Endothelial cell of umbilical vein (primary cell): Measurements from ENCODE around the gene APOB. TPM values are rescaled to one million over a fixed set of nuclear protein-coding genes. Genes with fewer than 3 reads are reported as not detected.

ENCODE experiments used
- BruUV-seq: library from RNA; stranded (reverse); fragments of 400-500 nt; replicated peaks from 2 replicates; lab custom pipeline; 2021; lab: Mats Ljungman, UMichigan
- CTCF ChIA-PET: fragments of 300-600, 350-600 bp; sonication (Branson Sonifier 250); formaldehyde crosslinking; loops from one replicate; lab custom pipeline; 2021; ENCODE audit warnings: antibody characterized with exemption, inconsistent platforms; lab: Charles Lee
- POLR2A ChIA-PET: fragments of 300-600, 350-600 bp; sonication (Branson Sonifier 250); formaldehyde crosslinking; loops from one replicate; lab custom pipeline; 2021; ENCODE audit warnings: antibody characterized with exemption, inconsistent platforms; lab: Charles Lee
- DNase-seq: peaks from one replicate; pipeline ENCODE4 v3.0.0-alpha.2; 2011; ENCODE audit warnings: low read depth, low spot score
- FAIRE-seq: peaks from 2 replicates; lab custom pipeline; 2011; peaks lifted over from hg19 to GRCh38; lab: Jason Lieb, UNC
- H2AFZ ChIP-seq: 2 replicates; pipeline ENCODE4 v1.6.0; 2012; ENCODE audit warnings: low read depth, low read length, control low read depth, inconsistent platforms
- H3K27ac ChIP-seq: 2 replicates; pipeline ENCODE4 v1.5.1; 2011; ENCODE audit warnings: low read depth, mild to moderate bottlenecking, control low read depth, low read length, moderate library complexity; ENCODE audit not compliant: insufficient read depth
- H3K27me3 ChIP-seq, 2 experiments: 2 replicates each; pipeline versions ENCODE4 v1.6.0 to v1.6.1; 2011; ENCODE audit warnings: low read length in 2 of 2, mixed read lengths in 1 of 2; ENCODE audit not compliant: control insufficient read depth in 2 of 2, insufficient read depth in 2 of 2
- H3K36me3 ChIP-seq, 2 experiments: 2 replicates in 1 of 2; 3 replicates in 1 of 2; pipeline ENCODE4 v1.5.1; 2011; ENCODE audit warnings: low read length in 2 of 2, mild to moderate bottlenecking in 1 of 2, moderate library complexity in 1 of 2; ENCODE audit not compliant: control insufficient read depth in 2 of 2, insufficient read depth in 2 of 2; ENCODE audit errors: extremely low read depth in 1 of 2
- H3K4me1 ChIP-seq: 3 replicates; pipeline ENCODE4 v1.5.1; 2011; ENCODE audit warnings: mild to moderate bottlenecking, low read length; ENCODE audit not compliant: control insufficient read depth, insufficient read depth; ENCODE audit errors: extremely low read depth
- H3K4me2 ChIP-seq: 2 replicates; pipeline ENCODE4 v1.6.1; 2011; ENCODE audit warnings: low read length, control low read depth, mixed read lengths; ENCODE audit not compliant: insufficient read depth
- H3K4me3 ChIP-seq, 3 experiments: fragments of 200-600 bp in 1 of 3; sonication (generic), shearing (Covaris generic) in 1 of 3; replicated peaks in 1 of 3; 2 replicates each; pipeline ENCODE4 v1.5.1; 2011 to 2016; ENCODE audit warnings: control low read depth in 3 of 3, low read length in 3 of 3, mild to moderate bottlenecking in 2 of 3, inconsistent platforms in 1 of 3, low read depth in 1 of 3, moderate library complexity in 1 of 3; ENCODE audit not compliant: insufficient read depth in 1 of 3
- H3K79me2 ChIP-seq: 2 replicates; pipeline ENCODE4 v1.6.0; 2012; ENCODE audit warnings: low read length, inconsistent platforms; ENCODE audit not compliant: control insufficient read depth, insufficient read depth
- H3K9ac ChIP-seq: replicated peaks from 2 replicates; pipeline ENCODE3; 2011; ENCODE audit warnings: low read length, control low read depth; ENCODE audit not compliant: insufficient read depth; ENCODE audit errors: extremely low read depth
- H3K9me1 ChIP-seq: replicated peaks from 3 replicates; pipeline ENCODE4 v1.6.0; 2011; ENCODE audit warnings: mild to moderate bottlenecking, low read length; ENCODE audit not compliant: control insufficient read depth, insufficient read depth; ENCODE audit errors: extremely low read depth
- H3K9me3 ChIP-seq: replicated peaks from 2 replicates; pipeline ENCODE4 v1.5.1; 2012; ENCODE audit warnings: low read length, inconsistent platforms; ENCODE audit not compliant: control insufficient read depth, insufficient read depth
- H4K20me1 ChIP-seq: replicated peaks from 2 replicates; pipeline ENCODE3; 2011; ENCODE audit warnings: mild to moderate bottlenecking, low read length; ENCODE audit not compliant: control insufficient read depth, insufficient read depth; ENCODE audit errors: extremely low read depth
- EZH2 ChIP-seq: IDR thresholded peaks from 2 replicates; pipeline ENCODE4 v1.6.1; 2012; ENCODE audit warnings: borderline replicate concordance, low read depth, mild to moderate bottlenecking, moderate library complexity, low read length, inconsistent platforms; ENCODE audit not compliant: severe bottlenecking
- FOS ChIP-seq: IDR thresholded peaks from 2 replicates; pipeline ENCODE4 v1.6.1; 2011; ENCODE audit warnings: mild to moderate bottlenecking, low read length, moderate library complexity, borderline replicate concordance; ENCODE audit not compliant: insufficient read depth
- GATA2 ChIP-seq: IDR thresholded peaks from 2 replicates; pipeline ENCODE4 v1.7.0; 2011; ENCODE audit warnings: low read depth, mild to moderate bottlenecking, moderate library complexity, mixed read lengths, low read length; ENCODE audit not compliant: insufficient read length, insufficient read depth
- JUN ChIP-seq: IDR thresholded peaks from 2 replicates; pipeline ENCODE4 v1.6.1; 2011; ENCODE audit warnings: borderline replicate concordance, low read depth; ENCODE audit not compliant: insufficient read length, insufficient read depth
- MYC ChIP-seq: IDR thresholded peaks from one replicate; pipeline ENCODE4 v1.6.1; 2011; ENCODE audit warnings: mild to moderate bottlenecking, low read depth, low read length
- POLR2A ChIP-seq: IDR thresholded peaks from 2 replicates; pipeline ENCODE4 v1.6.1; 2012; ENCODE audit warnings: low read depth, mild to moderate bottlenecking, control low read depth, low read length
- POLR2AphosphoS5 ChIP-seq: IDR thresholded peaks from 2 replicates; pipeline ENCODE4 v1.6.1; 2012; ENCODE audit warnings: low read depth, mild to moderate bottlenecking, control low read depth, low read length, moderate library complexity; ENCODE audit not compliant: insufficient read depth
- dilution Hi-C: fragments of 300-500 bp; cut with MboI; formaldehyde crosslinking; loops from one replicate; pipeline ENCODE4 v1.15.0; 2019; ENCODE audit warnings: low sequenced_read_pairs; ENCODE audit not compliant: extremely low pct_ligation_motif_present
- intact Hi-C: fragments of 100-400 bp; cut with micrococcal nuclease; formaldehyde crosslinking; loops from one replicate; pipeline ENCODE4 v1.10.0; 2022
- polyA plus RNA-seq, 4 experiments: library from polyadenylated mRNA; depleted of rRNA in 3 of 4; stranded (reverse) in 3 of 4; unstranded in 1 of 4; fragments of >200 nt; gene quantifications; 2 replicates each; pipeline versions ENCODE4 v1.2.1 to v1.2.3, GENCODE V29; 2011 to 2012; ENCODE audit warnings: missing spikeins in 1 of 4
- total RNA-seq: library from RNA; stranded (reverse); gene quantifications from 2 replicates; pipeline ENCODE4 v1.2.3, GENCODE V29; 2021
- TF ChIP-seq, protein P1 (sequence below): IDR thresholded peaks from 2 replicates; pipeline ENCODE4 v1.6.1; 2011; ENCODE audit not compliant: insufficient read depth, insufficient read length
- TF ChIP-seq, protein P2 (sequence below), 2 donors: IDR thresholded peaks; 1 replicate in 1 of 2; 2 replicates in 1 of 2; pipeline ENCODE4 v1.5.1; 2011; ENCODE audit warnings: low read length in 2 of 2, mild to moderate bottlenecking in 2 of 2, moderate library complexity in 2 of 2, control low read depth in 1 of 2, inconsistent platforms in 1 of 2, low read depth in 1 of 2; ENCODE audit not compliant: insufficient read depth in 1 of 2; ENCODE audit errors: extremely low read depth in 1 of 2

Gene APOB
- total and polyA plus RNA-seq, 2 donors (not counting 3 experiments of a cell fraction or from before 2014, with no cell fraction given), result 0.07 to 0.09 TPM

- Histone ChIP-seq H4K20me1 (no peaks in the 10 kb centered on the region), H3K4me3 (no peak overlapping the region), H3K9me3 (no peaks in the 10 kb centered on the region), H3K4me2 (no peak overlapping the region), H3K4me1 (no peaks in the 10 kb centered on the region), H3K27me3 (no peaks in the 10 kb centered on the region), H3K36me3 (no peaks in the 10 kb centered on the region), H3K9me1 (no peaks in the 10 kb centered on the region), H3K79me2 (no peaks in the 10 kb centered on the region), H3K27ac (no peak overlapping the region), H3K9ac (no peak overlapping the region), H2AFZ (no peak overlapping the region)
- ChIA-PET POLR2A (no interaction called here), CTCF (no interaction called here)
- no peak for FAIRE-seq
- no peak for DNase-seq
- dilution Hi-C loops, result no loop called here
- intact Hi-C loops, result no loop called here
- no TSS peak for BruUV-seq
- TF ChIP-seq, protein P1, sequence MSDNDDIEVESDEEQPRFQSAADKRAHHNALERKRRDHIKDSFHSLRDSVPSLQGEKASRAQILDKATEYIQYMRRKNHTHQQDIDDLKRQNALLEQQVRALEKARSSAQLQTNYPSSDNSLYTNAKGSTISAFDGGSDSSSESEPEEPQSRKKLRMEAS, result no peak
- TF ChIP-seq JUN (no peak), POLR2A (no peak), GATA2 (no peak), EZH2 (no peak), MYC (no peak), FOS (no peak), POLR2AphosphoS5 (no peak)
- TF ChIP-seq, protein P2, sequence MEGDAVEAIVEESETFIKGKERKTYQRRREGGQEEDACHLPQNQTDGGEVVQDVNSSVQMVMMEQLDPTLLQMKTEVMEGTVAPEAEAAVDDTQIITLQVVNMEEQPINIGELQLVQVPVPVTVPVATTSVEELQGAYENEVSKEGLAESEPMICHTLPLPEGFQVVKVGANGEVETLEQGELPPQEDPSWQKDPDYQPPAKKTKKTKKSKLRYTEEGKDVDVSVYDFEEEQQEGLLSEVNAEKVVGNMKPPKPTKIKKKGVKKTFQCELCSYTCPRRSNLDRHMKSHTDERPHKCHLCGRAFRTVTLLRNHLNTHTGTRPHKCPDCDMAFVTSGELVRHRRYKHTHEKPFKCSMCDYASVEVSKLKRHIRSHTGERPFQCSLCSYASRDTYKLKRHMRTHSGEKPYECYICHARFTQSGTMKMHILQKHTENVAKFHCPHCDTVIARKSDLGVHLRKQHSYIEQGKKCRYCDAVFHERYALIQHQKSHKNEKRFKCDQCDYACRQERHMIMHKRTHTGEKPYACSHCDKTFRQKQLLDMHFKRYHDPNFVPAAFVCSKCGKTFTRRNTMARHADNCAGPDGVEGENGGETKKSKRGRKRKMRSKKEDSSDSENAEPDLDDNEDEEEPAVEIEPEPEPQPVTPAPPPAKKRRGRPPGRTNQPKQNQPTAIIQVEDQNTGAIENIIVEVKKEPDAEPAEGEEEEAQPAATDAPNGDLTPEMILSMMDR (IDR thresholded peaks at IDR 0.05; ENCODE audit: extremely low read depth in 1 of 2, insufficient read depth in 1 of 2, low read depth in 1 of 2, low read length in 2 of 2), result no peak
Measured at GRCh38 chr2:21006423-21007128, 37.3 kb downstream of the APOB start.
